Kidney epithelial cell (primary cell): Measurements from ENCODE around the gene ATP5IF1. TPM values are rescaled to one million over a fixed set of nuclear protein-coding genes. Genes with fewer than 3 reads are reported as not detected.

ENCODE experiments used
- DNase-seq: peaks from one replicate; pipeline ENCODE4 v3.0.0-alpha.2; 2010; ENCODE audit warnings: low read depth
- H3K27me3 ChIP-seq: 2 replicates; pipeline ENCODE4 v1.6.0; 2011; ENCODE audit warnings: low read length; ENCODE audit not compliant: control insufficient read depth, insufficient read depth
- H3K36me3 ChIP-seq: 2 replicates; pipeline ENCODE4 v1.5.1; 2011; ENCODE audit warnings: low read length; ENCODE audit not compliant: control insufficient read depth, insufficient read depth
- H3K4me3 ChIP-seq: 2 replicates; pipeline ENCODE4 v1.5.1; 2011; ENCODE audit warnings: low read depth, mild to moderate bottlenecking, control low read depth, low read length
- total RNA-seq: library from RNA; depleted of rRNA; stranded (reverse); fragments of >200 nt; gene quantifications from 2 replicates; pipeline ENCODE4 v1.2.3, GENCODE V29; 2015
- TF ChIP-seq, protein P1 (sequence below): IDR thresholded peaks from 2 replicates; pipeline ENCODE4 v1.5.1; 2011; ENCODE audit warnings: mild to moderate bottlenecking, moderate library complexity, low read length, control low read depth, inconsistent platforms; ENCODE audit not compliant: insufficient read depth, poor library complexity, severe bottlenecking

The ATP5IF1 gene
- total RNA-seq, 1 donor from 2014 or later = 247 TPM

DNA sequence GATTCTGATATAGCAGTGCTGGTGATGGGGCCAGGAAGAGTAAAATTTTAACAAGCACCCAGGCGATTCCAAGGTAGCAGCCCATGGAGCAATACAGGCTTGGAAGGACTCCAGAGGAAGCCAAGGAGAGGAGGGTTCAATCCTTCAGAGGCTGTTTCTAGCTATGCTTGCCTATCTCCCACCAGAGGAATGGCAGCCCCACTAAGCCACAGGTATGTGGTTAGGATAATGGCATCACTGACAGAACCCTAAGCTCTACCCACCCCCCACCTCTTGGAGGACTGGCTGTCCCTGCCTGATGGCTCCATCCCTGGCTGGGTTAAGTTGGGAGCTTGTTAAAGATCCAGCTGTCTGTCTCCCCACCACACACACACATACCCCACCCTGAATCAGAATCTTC is 40.1 kb upstream of the ATP5IF1 start:
- peaks cover 3% of the 10 kb centered on the region for H3K36me3 ChIP-seq
- H3K4me3 ChIP-seq = no peak overlapping the region
- no peaks in the 10 kb centered on the region for H3K27me3 ChIP-seq
- TF ChIP-seq, protein P1, sequence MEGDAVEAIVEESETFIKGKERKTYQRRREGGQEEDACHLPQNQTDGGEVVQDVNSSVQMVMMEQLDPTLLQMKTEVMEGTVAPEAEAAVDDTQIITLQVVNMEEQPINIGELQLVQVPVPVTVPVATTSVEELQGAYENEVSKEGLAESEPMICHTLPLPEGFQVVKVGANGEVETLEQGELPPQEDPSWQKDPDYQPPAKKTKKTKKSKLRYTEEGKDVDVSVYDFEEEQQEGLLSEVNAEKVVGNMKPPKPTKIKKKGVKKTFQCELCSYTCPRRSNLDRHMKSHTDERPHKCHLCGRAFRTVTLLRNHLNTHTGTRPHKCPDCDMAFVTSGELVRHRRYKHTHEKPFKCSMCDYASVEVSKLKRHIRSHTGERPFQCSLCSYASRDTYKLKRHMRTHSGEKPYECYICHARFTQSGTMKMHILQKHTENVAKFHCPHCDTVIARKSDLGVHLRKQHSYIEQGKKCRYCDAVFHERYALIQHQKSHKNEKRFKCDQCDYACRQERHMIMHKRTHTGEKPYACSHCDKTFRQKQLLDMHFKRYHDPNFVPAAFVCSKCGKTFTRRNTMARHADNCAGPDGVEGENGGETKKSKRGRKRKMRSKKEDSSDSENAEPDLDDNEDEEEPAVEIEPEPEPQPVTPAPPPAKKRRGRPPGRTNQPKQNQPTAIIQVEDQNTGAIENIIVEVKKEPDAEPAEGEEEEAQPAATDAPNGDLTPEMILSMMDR = no peak
- DNase-seq = no peak

GRCh38 chr1:28196330-28196729 is 39.6 kb upstream of the ATP5IF1 start:
- no peak for DNase-seq
- no peak overlapping the region for H3K4me3 ChIP-seq
- TF ChIP-seq, protein P1 = no peak
- H3K36me3 ChIP-seq = peaks cover 5% of the 10 kb centered on the region
- H3K27me3 ChIP-seq = no peaks in the 10 kb centered on the region

DNA sequence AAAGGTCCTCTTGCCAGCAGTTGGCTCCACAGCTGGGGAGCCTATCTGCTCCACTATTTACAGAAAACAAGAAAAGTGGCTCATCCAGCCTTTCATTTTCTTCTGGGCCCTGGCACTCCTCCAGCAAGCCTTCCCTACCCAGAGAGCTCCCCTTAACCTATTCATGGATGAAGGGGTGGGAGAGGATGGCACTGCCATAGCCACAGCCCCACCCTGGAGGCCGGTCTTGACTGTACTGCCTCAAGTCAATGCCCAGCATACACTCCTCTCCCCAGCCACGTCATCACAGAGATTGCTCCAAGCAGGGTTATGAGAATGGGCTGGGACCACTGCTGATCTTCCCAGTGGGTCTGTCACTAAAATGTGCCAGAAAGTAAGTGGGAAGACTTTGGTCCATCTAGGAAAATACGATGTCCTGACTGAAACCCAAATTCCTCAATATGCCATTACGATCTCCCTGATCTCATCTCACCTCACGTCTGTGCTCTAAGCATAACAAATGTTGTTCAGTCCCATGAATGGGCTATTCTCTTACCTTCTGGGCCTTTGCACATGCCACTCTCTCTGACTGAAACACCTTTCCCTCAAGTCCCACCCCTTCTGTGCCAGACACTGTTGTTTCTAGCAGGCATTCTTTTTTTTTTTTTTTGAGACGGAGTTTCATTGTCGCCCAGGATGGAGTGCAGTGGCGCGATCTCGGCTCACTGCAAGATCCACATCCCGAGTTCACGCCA is 38.1 kb upstream of the ATP5IF1 start:
- Histone ChIP-seq H3K4me3 (no peak overlapping the region), H3K36me3 (peaks cover 5% of the 10 kb centered on the region), H3K27me3 (no peaks in the 10 kb centered on the region)
- TF ChIP-seq, protein P1 = no peak
- DNase-seq = no peak

- no peak overlapping the region for H3K4me3 ChIP-seq
- H3K36me3 ChIP-seq = peaks cover 5% of the 10 kb centered on the region
- TF ChIP-seq, protein P1 = no peak
- no peaks in the 10 kb centered on the region for H3K27me3 ChIP-seq
- DNase-seq = no peak
Measured at GRCh38 chr1:28199328-28200233, 36.3 kb upstream of the ATP5IF1 start.

DNA sequence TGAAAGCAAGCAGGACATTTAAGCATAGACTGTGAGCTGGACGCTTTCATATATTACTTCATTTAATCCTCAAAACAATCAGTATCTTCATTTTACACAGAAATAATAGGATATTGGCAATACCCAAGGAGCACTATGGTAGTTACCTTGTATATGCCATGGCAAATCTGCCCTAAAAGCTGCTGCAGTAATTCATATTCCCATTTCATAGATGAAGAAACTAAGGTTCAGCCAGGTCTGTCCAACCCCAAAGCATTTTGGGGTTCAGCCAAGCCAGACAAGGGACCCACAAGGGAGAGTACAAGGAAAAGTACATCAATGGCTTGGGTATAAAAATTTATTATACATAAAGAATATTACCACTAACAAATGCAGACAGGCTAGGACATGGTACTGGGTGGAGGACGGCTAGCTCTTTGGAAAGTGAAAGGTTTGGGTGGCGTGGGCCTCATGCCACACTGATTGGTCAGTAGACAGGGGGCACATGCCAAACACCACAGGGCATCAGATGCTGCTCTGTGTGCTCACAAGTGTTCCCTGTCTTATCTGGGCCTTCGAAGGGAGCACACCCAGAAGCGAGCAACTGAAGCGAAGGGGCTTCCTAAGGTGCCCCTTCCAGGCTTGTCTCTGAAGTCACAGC is 35.6 kb upstream of the ATP5IF1 start:
- TF ChIP-seq, protein P1 = no peak
- H3K36me3 ChIP-seq = peaks cover 5% of the 10 kb centered on the region
- H3K27me3 ChIP-seq = no peaks in the 10 kb centered on the region
- DNase-seq = no peak
- H3K4me3 ChIP-seq = no peak overlapping the region
